Measurements from ENCODE around the gene HIVEP3. TPM values are rescaled to one million over a fixed set of nuclear protein-coding genes. Genes with fewer than 3 reads are reported as not detected.
"Not testable (repeated sequence)": the region's sequence is repeated elsewhere in the genome, so short reads cannot be mapped to it uniquely, and the experiment has no call there.

Gene HIVEP3
- total RNA-seq, 1 donor from 2014 or later = 1.7 TPM

DNA sequence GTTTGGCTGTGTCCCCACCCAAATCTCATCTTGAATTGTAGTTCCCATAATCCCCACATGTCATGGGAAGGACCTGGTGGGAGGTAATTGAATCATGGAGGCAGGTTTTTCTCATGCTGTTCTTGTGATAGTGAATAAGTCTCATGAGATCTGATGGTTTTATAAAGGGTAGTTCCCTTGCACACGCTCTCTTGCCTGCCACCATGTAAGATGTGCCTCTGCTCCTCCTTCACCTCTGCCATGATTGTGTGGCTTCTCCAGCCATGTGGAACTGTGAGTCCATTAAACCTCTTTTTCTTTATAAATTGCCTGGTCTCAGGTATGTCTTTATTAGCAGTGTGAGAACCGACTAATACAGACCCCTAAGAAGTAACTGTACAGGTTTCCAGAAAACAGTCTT, 2.5 kb upstream of the HIVEP3 start:
- not testable (repeated sequence) for DNase-seq (ENCODE audit: low spot score)

DNA sequence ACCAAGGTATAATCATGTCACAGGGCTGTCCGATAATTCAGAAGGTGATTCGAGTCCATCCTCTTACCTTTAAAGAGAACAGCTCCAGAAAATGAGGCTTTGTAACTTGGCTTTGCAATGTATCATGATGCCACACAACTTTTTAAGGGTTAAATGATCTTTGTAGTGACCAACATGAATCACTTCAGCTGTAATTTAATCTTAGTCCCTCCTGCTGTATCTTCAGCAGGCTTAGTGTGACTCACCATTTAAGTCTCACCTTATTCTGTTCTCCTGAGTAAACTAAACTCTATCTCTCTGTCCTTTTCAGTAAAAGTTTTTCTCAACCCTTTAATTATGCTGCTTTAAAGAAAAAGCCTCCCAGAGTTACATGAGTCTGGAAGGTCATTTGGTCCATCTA, 1.9 kb upstream of the HIVEP3 start:
- no peak for DNase-seq (ENCODE audit: low spot score)

- no peak for DNase-seq (ENCODE audit: low spot score)
Measured at GRCh38 chr1:41919764-41920397, 1.2 kb upstream of the HIVEP3 start.

DNA sequence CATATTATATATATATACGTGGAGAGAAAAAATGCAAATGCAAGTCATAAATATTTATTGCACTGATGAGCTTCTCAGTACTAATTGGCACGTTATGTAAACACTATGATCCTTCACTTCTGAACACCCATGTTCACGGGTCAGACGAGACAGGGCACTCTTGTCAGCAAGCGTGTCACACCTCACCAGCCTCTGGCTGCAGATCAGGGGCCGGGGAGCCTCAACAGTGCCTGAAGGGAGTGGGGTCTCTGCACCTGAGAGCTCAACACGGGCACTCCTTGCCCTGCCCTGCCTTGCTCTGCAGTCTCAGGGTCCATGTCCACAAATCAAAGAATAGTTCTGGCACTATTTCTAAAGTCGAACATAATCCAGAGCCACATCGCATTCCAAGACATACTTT, 409 bp upstream of the HIVEP3 start:
- no peak for DNase-seq (ENCODE audit: low spot score)

- peak; percentile 45 for DNase-seq (ENCODE audit: low spot score)
Measured at GRCh38 chr1:41917835-41918449, 780 bp downstream of the HIVEP3 start.

DNA sequence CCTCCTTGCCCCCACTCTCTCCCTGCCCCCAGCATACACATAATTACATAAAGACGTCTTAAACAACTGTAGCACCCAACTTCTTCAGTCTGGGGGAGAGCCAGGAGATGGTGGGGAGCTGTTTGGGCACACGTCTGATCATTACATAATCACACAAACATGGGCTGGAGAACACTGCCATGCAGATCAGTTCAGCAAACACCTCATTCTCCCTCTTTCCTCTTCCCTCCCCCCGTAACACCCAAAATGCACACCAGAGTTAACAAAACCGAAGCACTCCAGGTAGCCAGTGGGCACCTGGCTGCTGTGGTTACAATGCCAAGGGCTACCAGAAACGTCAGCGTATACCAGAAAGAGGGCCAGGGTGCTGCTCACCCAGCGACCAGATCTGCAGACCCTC, 1.6 kb downstream of the HIVEP3 start:
- DNase-seq (ENCODE audit: low spot score) = no peak

DNA sequence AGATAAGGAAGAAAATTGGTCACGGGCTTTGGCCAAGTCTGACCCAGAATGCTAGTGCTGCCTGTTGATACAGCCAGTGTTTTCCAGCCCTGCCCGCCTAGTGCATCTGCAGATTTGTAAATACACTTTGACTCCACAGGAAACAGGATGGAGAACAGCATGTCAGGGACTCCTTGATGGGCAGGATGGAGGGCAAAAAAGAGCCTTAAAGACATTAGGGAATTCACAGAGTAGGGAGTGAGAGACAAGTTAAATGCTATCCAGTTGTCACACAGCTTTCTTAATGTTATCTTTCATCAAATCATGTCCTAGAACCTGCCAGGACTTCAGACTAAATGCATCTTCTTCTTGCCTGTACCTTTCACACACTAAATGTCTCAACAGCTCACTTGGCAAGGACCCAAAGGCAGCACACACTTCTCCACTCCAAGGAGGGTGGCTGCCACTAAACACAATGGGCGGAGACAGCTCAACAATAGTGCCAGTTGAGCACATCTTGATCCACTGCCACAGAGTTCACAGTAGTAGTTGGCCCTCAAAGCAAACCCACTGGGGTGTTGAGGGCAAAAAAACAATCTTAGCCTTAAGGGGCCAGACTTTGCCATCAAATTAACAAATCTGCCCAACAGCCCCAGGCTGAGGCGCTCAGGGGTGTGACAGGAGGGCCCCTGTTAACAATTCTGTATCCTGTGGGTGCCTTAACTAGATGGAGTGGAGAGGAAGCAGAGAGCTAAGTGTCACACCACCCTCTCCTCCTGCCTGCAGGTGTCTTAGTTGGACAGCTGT, 2.7 kb downstream of the HIVEP3 start:
- DNase-seq (ENCODE audit: low spot score) = no peak

- DNase-seq (ENCODE audit: low spot score) = no peak
Measured at GRCh38 chr1:41914516-41914915, 4.2 kb downstream of the HIVEP3 start.

- DNase-seq (ENCODE audit: low spot score) = no peak
Measured at GRCh38 chr1:41913014-41913413, 5.7 kb downstream of the HIVEP3 start.

- DNase-seq (ENCODE audit: low spot score) = no peak
Measured at GRCh38 chr1:41908288-41908895, 10.3 kb downstream of the HIVEP3 start.

- DNase-seq (ENCODE audit: low spot score) = no peak
Measured at GRCh38 chr1:41907446-41907845, 11.3 kb downstream of the HIVEP3 start.

GRCh38 chr1:41906943-41907342, 11.8 kb downstream of the HIVEP3 start:
- no peak for DNase-seq (ENCODE audit: low spot score)

DNA sequence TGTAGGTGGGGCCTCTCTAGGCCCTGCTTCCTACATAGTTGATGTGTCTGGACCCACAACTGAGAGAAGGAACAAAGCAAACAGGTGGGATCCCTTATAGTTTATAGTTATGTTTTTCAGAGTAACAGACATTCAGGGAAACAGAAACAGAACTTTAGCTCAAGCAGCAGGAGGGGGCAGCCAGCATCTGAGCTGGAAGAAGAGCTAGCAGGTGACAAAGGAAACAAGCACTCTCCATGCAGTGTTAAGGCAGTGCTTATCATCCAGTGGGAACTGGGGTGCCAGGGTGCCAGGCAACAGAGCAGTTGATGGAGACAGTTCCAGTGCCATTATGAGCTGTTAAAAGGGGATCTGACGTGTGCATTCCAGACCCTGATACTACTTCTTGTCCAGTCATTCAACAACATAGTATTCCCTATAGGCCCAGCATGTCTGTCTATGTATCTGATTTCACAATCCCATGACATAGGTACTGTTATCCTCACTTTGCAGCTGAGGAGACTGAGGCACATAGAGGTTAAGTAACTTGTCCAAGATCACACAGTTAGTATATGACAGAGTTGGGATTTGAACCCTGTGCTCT, 13.5 kb downstream of the HIVEP3 start:
- no peak for DNase-seq (ENCODE audit: low spot score)

DNA sequence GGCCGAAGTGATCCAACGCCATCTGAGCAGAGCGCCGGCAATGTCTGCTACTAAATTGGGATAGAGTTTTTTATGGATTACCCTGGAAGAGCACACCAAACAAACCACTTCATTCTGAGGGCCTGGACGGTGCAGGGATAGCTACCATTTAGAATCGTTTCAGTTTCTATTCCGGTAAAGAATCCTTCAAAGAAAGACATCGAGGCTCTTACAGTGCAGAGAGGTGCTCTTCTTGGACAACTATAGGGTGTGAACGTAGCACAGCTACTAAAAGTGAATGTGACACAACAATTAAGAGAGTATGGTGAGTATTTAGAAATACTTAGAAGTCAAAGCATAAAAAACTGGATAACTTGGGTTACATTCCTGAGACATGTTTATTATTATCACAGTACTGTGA, 16.1 kb downstream of the HIVEP3 start:
- no peak for DNase-seq (ENCODE audit: low spot score)

DNA sequence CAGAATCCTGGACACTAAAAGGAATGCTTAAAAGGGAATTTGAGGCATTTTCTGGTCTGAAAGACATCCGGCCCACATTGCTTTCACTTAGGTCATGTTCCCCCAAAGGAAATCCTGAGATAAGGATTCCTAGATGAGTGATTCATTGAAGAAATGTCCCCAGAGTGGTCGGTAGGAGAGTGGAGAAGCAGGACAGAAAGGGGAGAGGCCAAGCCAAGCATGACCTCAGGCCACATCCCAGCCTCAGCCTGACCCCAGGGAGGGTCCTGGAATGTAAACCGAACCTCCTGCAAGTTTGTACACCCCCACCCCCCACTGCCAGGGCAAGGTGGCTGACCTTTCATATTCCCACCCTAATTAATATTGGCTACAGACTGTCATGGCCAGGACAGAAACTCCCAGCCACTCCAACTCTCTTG, 16.6 kb downstream of the HIVEP3 start:
- peak; percentile 68 for DNase-seq (ENCODE audit: low spot score)

- no peak for DNase-seq (ENCODE audit: low spot score)
Measured at GRCh38 chr1:41901551-41901950, 17.2 kb downstream of the HIVEP3 start.

DNA sequence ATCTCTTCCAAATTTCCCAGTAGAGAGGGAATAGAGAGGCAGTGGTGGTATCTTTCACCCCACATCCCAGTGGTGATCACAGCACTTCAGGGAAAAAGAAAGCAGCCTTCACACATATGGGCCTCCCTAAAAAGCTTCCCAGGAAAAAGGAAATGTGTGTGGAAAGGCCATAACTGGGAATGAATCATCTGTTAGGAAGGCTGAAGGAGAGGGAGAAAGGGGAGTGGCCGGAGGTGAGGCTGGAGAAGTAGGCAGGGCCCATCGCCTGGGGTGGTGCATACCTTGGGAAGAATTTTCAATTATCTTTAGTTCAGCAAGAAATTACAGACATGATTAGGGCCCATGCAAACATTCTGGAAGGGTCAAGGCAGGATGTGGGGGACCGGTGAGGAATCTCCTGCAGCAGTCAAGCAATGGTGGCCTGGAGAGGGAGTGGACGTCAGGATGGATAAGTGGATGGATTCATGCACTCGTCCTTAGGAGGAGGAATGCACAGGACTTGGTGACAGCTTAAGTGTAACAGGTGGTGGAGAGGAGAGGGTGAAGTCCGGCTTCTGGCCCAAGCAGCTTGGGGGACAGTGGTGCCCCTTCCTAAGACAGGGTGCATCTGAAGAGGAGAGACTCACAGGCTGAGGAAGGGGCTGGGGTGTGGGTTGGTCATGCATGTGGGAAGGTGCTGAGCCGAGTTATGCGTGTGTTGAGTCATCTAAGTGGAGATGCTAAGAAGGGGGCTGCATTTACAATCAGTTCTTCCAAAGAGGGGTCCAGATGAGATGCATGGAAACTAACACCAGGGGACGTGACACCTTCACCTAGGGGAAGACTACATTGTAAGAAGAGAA, 17.9 kb downstream of the HIVEP3 start:
- no peak for DNase-seq (ENCODE audit: low spot score)

DNA sequence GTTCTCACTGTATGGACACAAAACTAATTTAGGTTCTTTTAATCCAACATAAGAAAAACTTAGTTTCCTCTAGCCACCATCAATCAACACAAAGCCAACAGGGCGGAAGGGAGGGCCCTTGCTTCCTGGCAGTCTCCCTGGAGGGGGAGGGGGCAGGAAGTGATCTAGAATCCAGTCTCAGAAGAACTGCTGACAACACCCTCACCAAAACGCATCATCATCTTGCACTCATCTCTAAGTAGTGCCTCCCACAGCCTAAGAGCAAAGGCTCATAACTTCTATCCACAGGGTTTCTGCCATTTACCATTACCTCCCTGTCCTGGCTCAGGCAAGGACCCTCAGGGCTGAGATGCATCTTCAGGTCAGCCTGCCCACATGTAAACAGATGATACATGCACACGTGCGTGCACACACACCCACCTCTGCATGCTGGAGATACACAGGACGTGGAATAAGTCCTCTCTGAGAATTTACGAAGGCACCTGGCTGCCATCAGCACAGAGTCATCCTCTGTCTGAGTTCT, 20.5 kb downstream of the HIVEP3 start:
- DNase-seq (ENCODE audit: low spot score) = no peak

- no peak for DNase-seq (ENCODE audit: low spot score)
Measured at GRCh38 chr1:41895552-41895951, 23.2 kb downstream of the HIVEP3 start.

- DNase-seq (ENCODE audit: low spot score) = no peak
Measured at GRCh38 chr1:41894808-41895483, 23.8 kb downstream of the HIVEP3 start.
